Measurements from ENCODE around the gene NPTN. TPM values are rescaled to one million over a fixed set of nuclear protein-coding genes. Genes with fewer than 3 reads are reported as not detected.
A peak's percentile ranks its signal among the peaks of the same experiment; 100 is the strongest.
"Not testable (repeated sequence)": the region's sequence is repeated elsewhere in the genome, so short reads cannot be mapped to it uniquely, and the experiment has no call there.

NPTN gene
- total RNA-seq, 2 donors from 2014 or later: 59.5 to 66.1 TPM

DNA sequence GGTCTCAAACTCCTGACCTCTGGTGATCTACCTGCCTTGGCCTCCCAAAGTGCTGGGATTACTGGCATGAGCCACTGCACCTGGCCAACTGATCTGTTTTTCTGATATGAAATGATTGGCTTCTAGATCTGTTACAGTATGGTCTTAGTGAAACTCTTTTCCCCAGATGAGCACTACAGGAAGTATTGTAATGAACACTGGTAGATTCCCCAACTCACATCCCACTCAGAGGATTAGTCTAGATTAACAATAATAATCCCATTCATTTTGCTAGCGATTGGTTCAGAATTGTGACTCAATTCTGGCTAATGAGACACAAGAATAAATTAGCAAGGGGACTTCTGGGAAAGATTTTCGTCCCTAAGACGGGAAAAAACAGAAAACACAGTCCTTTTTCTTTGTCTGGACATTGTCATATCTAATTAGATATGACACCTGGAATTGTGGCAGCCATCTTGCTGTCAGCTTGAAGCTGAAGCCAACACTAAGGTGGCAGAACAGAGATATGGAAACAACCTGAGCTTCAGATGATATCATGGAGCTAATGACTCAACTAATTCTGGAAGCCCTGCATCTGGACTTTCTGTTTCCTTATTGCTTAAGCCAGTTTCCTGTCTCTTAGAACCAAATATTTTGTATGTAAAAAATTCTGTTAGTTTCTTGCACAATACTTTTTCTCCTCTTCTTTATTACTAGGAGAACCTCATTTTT lies 17.4 kb upstream of the NPTN start:
- ATAC-seq (replicated peaks): peak; percentile 94
- Mint-ChIP-seq H3K4me3 (peak overlapping the region; percentile 51), H3K9me3 (peaks cover 3% of the 10 kb centered on the region), H3K4me1 (peaks cover 13% of the 10 kb centered on the region), H3K36me3 (ENCODE audit: low read depth) (no peaks in the 10 kb centered on the region), H3K27me3 (peaks cover 45% of the 10 kb centered on the region), H3K27ac (peak overlapping the region; percentile 90)

DNA sequence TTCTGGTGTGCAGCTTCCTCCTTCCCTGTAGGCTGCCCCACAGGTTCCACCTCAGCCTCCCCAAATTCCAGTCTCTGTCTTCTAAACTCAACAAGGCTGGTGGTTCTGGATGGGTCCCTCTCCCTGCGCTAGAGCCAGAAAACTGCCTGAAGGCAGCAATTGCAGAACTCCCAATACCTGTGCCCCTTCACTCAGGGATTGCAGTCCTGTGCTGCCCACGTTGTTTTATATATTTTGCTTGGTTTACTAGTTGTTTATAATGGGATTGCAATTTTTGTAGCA lies 14.8 kb upstream of the NPTN start:
- Mint-ChIP-seq H3K27me3 (peaks cover 35% of the 10 kb centered on the region), H3K27ac (no peak overlapping the region), H3K4me1 (peaks cover 13% of the 10 kb centered on the region), H3K36me3 (ENCODE audit: low read depth) (no peaks in the 10 kb centered on the region), H3K9me3 (peaks cover 3% of the 10 kb centered on the region), H3K4me3 (no peak overlapping the region)
- no peak for ATAC-seq (replicated peaks)

DNA sequence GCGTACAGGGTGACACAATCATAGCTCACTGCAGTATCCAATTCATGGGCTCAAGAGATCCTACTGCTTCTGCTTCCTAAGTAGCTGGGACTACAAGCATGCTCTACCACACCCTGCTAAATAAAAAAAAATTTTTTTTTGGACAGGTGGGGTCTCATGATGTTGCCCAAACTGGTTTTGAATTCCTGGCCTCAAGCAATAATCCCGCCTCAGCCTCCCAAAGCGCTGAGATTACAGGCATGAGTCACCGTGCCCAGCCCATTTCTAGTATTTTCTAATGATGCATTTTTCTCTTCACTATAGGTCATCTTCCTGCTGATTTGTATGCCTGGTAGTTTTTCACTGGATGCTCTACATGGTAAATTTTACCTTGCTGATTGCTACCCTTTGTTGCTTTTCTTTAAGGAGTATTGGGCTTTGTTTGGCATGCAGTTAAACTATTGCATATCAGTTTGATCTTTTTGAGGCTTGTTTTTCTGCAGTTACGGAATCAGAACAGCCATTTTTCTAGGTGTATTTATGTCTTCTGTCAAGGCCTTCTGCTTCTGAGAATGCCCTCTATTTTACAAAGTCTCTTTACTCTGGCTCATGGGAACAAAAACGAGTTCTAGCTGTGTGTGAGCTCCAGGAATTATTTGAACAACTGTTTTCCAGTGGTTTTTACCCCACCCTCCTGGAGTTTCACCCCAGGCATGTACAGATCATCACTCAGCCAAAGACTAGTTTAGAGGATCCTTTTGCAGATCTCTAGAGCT lies 14.2 kb upstream of the NPTN start:
- no peak overlapping the region for H3K27ac Mint-ChIP-seq
- H3K9me3 Mint-ChIP-seq: peaks cover 3% of the 10 kb centered on the region
- H3K4me3 Mint-ChIP-seq: no peak overlapping the region
- H3K4me1 Mint-ChIP-seq: peaks cover 13% of the 10 kb centered on the region
- H3K36me3 Mint-ChIP-seq (ENCODE audit: low read depth): no peaks in the 10 kb centered on the region
- peaks cover 33% of the 10 kb centered on the region for H3K27me3 Mint-ChIP-seq
- ATAC-seq (replicated peaks): no peak

DNA sequence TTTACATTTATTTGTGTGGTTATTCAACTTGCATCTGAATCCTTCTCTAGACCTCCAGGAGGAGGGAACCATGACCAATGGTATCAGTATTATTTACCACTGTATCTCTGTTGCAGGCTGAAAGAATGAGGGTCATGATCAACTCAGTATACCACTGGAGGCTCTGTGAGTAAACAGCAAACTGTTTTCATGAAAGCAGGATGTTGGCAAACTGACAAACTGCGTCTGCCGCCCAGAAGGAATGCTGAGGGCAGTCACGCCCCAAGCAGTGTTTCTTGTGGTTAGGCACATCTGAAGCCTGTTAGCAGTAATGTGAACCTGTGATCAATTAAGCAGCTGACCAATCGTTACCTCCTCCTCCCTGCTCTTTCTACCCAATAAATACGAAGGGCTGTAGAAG lies 6.3 kb upstream of the NPTN start:
- not testable (repeated sequence) for H3K27ac Mint-ChIP-seq, H3K4me1 Mint-ChIP-seq
- peaks cover 19% of the 10 kb centered on the region for H3K27me3 Mint-ChIP-seq

DNA sequence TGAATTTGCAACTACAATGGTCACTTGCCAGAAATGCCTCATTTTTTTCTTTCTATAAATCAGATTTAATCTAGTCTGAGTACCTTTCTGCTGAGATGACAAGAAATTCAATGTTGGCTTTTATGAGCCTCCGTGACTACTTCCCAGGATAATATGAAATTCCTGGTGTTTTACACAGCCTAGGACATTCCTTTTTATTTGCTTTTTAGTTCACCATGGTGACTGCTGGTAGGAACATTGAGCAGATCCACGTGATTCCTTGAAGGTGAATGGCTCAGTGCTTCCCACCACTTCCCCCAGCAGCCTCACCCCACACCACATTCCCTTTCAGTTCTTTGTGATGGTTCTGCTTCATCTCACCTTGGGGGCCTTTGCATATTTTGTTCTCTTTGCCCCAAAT lies 4.3 kb upstream of the NPTN start:
- no peak for ATAC-seq (replicated peaks)
- Mint-ChIP-seq H3K27ac (no peak overlapping the region), H3K4me1 (peaks cover 13% of the 10 kb centered on the region), H3K36me3 (ENCODE audit: low read depth) (no peaks in the 10 kb centered on the region), H3K9me3 (no peaks in the 10 kb centered on the region), H3K4me3 (no peak overlapping the region), H3K27me3 (peaks cover 19% of the 10 kb centered on the region)

More for the DNA sequence above, 6.3 kb upstream of the NPTN start:
- not testable (repeated sequence) for H3K36me3 Mint-ChIP-seq (ENCODE audit: low read depth); H3K9me3 Mint-ChIP-seq; H3K4me3 Mint-ChIP-seq; ATAC-seq (replicated peaks)

DNA sequence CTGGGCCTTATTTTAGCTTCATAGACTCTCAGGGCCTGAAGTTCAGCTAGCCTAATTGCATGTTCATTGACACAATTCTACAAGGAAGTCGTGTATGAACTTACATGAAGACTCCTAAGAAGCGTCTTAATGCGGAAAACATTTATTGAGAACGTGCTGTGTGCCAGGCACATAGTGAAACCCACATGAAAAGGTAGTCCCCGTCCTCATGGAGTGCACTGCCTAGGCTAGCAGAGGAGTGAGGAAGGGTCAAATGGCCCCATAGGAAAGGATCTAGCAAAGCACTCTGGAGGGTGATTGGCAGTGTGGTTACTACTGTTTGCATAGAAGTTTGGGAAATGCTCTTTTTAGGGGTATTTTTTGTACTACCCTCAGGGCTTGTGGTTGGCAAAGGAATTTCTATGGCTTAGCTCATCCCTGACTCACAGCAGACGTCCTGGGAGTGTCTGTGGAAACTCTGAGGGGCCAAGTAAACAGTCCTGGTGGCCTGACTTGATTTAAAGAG lies 854 bp upstream of the NPTN start:
- H3K4me1 Mint-ChIP-seq: peaks cover 36% of the 10 kb centered on the region
- H3K36me3 Mint-ChIP-seq (ENCODE audit: low read depth): peaks cover 10% of the 10 kb centered on the region
- peak overlapping the region; percentile 91 for H3K27ac Mint-ChIP-seq
- no peaks in the 10 kb centered on the region for H3K9me3 Mint-ChIP-seq
- peaks cover 4% of the 10 kb centered on the region for H3K27me3 Mint-ChIP-seq
- no peak for ATAC-seq (replicated peaks)
- peak overlapping the region; percentile 93 for H3K4me3 Mint-ChIP-seq

DNA sequence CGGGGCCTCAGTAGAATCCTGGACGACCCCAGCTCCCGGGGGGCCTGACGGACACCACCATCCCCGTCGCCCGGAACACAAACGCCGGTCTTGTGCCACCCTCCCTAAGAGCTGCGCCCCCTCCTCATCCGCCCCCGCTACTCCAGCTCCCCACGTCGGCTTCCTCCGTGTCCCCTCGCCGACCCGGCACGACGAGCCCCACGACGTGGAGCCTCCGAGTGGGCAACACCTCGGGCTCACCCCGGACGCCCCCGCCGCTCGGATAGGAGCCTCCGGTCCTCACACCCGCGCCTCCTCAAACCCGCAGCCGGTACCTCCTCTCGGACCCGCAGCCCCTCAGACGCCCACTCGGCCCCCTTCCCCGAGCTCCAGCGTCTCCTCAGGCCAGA lies 525 bp downstream of the NPTN start:
- Mint-ChIP-seq H3K36me3 (ENCODE audit: low read depth) (peaks cover 10% of the 10 kb centered on the region), H3K27ac (peak overlapping the region; percentile 87), H3K9me3 (no peaks in the 10 kb centered on the region), H3K4me3 (peak overlapping the region; percentile 93), H3K27me3 (peaks cover 1% of the 10 kb centered on the region), H3K4me1 (peaks cover 44% of the 10 kb centered on the region)
- peak; percentile 0 for ATAC-seq (replicated peaks)

DNA sequence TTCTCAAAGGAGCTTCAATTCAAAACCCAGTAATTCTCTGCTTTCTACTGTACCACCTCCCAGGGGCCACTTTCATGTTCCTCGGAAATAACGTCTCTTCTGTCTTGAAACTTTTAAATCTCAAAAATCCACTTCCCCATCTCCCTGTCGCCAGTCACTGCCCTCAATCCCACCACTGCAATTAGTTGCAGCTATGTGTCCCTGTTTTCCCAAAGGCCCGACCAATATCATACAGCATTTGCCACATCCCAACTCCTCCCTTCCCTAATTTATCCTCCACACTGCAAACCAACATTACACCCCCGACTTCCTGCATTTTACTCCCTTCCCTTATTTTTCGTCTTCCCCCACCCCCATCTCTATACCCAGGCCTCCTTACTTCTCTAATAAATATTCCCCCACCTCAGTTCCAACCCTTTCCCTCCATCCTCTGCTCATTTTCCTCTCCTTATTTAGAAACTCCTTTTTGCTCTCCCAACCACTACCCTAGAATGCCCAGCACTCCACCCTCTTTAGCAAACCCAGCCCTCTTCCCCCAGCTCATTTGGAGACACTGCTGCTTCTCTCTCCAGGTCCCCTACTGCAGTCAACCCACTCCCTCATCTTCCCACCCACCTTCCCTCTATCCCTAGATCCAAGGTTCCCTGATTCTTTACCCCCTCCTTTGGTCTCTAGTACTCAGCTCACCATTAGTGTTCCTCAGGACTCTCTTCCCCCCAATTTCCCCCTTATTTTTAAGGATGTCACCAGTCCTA lies 1.1 kb downstream of the NPTN start:
- Mint-ChIP-seq H3K27me3 (no peaks in the 10 kb centered on the region), H3K4me1 (peaks cover 44% of the 10 kb centered on the region), H3K27ac (peak overlapping the region; percentile 87), H3K36me3 (ENCODE audit: low read depth) (peaks cover 10% of the 10 kb centered on the region), H3K4me3 (peak overlapping the region; percentile 93), H3K9me3 (no peaks in the 10 kb centered on the region)
- no peak for ATAC-seq (replicated peaks)

DNA sequence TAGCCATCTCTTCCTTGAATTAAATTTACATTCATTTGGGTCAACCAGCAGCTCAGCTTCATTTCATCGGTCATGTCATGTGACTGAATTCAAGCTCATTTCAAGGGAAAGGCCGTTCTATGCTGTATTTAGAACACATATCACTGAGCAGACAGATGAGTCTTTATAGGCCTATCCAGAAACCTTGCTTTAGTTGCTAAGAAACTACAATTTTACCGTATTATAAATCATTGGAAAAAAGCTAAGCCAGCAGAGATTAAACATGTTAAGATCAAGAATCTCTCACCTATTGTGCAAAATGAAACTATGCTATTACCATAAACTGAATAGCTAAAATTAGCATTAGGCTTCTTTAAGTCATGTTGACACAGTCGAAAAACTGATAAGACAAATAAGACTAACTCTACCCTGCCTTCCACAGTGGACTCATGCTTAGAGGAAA lies 2.2 kb downstream of the NPTN start:
- Mint-ChIP-seq H3K9me3 (no peaks in the 10 kb centered on the region), H3K4me1 (peaks cover 38% of the 10 kb centered on the region), H3K27me3 (no peaks in the 10 kb centered on the region), H3K4me3 (peak overlapping the region; percentile 93), H3K36me3 (ENCODE audit: low read depth) (peaks cover 10% of the 10 kb centered on the region), H3K27ac (peak overlapping the region; percentile 87)
- no peak for ATAC-seq (replicated peaks)

DNA sequence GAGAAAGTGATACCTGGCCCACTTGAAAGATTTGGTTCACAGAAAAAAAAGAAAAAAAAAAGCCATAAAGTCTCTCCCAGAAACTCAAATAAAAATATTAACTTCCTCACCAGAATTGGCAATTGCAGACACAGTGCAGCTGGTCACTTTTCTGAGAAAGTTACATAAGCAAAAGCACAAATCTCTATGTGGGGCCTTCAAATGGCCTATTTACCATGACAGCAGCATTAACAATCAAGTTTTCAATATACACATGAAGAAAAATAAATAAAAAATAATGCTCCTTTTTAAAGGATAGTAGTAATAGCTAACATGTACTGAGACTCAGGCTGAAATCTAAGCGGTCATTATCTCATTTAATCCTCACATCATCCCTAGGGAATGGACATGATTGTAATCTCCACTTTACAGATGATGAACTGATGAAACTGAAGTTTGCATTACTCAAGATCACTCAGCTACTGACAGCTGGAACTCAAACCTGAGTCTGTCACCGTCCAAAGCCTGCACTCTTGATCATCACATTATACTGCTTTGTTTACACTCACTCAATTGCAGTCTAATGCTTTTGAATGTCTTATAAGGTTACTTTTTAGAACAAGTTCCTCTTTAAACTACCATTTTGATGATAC lies 3.3 kb downstream of the NPTN start:
- H3K9me3 Mint-ChIP-seq: no peaks in the 10 kb centered on the region
- H3K4me3 Mint-ChIP-seq: peak overlapping the region; percentile 93
- no peak for ATAC-seq (replicated peaks)
- H3K36me3 Mint-ChIP-seq (ENCODE audit: low read depth): peaks cover 10% of the 10 kb centered on the region
- H3K27ac Mint-ChIP-seq: no peak overlapping the region
- H3K4me1 Mint-ChIP-seq: peaks cover 38% of the 10 kb centered on the region
- no peaks in the 10 kb centered on the region for H3K27me3 Mint-ChIP-seq

DNA sequence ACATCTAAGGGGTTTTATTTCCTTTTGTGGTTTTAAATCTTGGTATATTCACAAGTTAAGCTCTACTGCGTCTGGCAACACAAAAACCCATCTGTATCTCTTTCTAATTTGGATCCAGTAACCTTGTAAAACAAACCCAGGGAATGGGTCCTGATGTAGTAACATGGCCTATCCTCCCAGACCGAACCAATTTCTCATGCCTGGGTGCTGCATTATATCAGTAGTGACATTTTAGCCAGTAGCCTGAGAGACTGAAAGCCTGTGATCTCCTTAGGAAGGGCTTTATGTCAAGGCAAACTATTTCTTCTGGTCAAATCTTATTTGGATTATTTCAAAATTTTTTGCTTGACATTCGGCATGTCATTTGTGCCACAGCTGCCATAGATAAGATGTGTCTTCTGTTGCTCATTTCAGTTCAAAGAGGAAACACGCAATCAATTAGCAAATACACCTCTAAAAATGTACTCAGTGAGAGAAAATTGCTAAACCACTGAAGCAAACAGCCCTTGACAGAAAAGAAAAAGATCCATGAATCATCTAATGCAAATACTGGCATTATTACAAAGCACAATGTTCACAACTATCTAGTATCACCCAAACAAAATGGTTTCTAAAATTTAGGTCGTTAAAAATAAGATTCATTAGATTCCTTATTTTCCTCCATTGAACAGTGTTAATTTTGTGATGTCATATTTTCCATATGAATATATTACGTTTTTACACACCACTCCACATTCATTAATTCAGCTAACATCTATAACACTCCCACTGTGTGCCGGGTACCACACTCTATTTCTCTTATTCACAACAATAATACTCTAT lies 4.0 kb downstream of the NPTN start:
- ATAC-seq (replicated peaks): no peak
- Mint-ChIP-seq H3K27ac (peak overlapping the region; percentile 30), H3K36me3 (ENCODE audit: low read depth) (peaks cover 10% of the 10 kb centered on the region), H3K4me1 (peaks cover 37% of the 10 kb centered on the region), H3K27me3 (no peaks in the 10 kb centered on the region), H3K9me3 (no peaks in the 10 kb centered on the region), H3K4me3 (peak overlapping the region; percentile 93)

DNA sequence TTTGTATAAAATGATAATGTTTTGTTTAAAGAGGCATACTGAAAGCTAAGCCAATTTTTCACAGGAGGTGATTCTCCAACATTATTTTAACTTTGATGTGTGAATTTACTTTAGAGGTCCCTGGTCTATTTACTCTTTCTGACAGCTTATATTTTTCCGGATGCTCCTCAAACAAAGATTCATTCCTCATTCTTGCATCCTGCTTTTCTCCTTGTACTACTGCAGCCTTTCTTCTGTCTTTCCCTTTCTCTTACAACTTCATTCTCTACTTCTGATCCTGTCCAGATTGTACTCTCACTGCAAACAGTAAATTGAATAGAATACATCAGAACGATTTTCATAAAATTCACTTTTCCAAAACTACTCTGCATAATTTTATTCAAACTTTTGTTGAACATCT lies 5.1 kb downstream of the NPTN start:
- peaks cover 10% of the 10 kb centered on the region for H3K36me3 Mint-ChIP-seq (ENCODE audit: low read depth)
- no peak overlapping the region for H3K27ac Mint-ChIP-seq
- no peaks in the 10 kb centered on the region for H3K27me3 Mint-ChIP-seq
- no peak overlapping the region for H3K4me3 Mint-ChIP-seq
- no peaks in the 10 kb centered on the region for H3K9me3 Mint-ChIP-seq
- H3K4me1 Mint-ChIP-seq: peaks cover 36% of the 10 kb centered on the region
- no peak for ATAC-seq (replicated peaks)

DNA sequence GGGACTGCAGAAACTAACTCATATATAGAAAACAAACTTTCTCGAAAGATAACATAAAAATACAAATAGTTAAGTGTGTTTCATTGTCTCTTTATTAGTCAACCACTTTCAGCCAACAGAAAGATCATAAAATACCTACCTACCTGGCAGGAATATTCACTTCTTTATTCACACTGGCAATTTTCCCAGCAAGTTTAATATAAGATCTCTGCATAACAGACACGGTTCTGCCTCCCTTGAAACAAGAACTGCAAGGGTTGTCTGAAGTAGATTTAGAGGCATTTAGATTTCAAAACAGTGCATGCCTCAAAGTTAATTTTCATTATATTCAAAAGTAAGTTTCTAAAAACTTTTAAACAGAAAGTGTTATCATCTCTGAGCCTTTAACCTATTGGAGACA lies 7.1 kb downstream of the NPTN start:
- no peaks in the 10 kb centered on the region for H3K36me3 Mint-ChIP-seq (ENCODE audit: low read depth)
- no peaks in the 10 kb centered on the region for H3K9me3 Mint-ChIP-seq
- no peak overlapping the region for H3K4me3 Mint-ChIP-seq
- H3K27me3 Mint-ChIP-seq: no peaks in the 10 kb centered on the region
- H3K27ac Mint-ChIP-seq: no peak overlapping the region
- peaks cover 33% of the 10 kb centered on the region for H3K4me1 Mint-ChIP-seq
- no peak for ATAC-seq (replicated peaks)

DNA sequence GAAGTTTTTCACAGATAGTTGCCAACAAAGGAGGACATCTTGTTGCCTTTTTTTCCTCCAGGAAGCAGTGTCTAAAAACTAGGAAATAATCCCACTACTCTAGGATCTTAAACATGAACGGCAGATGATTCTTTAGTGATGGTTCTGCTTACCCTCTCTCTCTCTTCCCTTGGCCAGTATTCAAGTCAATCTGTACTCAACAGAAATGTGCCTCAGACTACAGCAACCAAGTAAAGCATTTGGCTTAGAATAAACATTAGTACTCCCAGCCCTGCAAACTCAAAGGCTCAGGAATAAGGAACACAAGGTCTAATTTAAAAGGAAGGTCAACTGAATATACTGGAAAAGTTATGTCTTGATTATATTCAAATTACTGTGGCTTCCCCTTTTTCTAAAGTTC lies 8.7 kb downstream of the NPTN start:
- Mint-ChIP-seq H3K27me3 (no peaks in the 10 kb centered on the region), H3K4me1 (peaks cover 33% of the 10 kb centered on the region), H3K4me3 (no peak overlapping the region), H3K27ac (no peak overlapping the region), H3K36me3 (ENCODE audit: low read depth) (no peaks in the 10 kb centered on the region), H3K9me3 (no peaks in the 10 kb centered on the region)
- no peak for ATAC-seq (replicated peaks)

Data from activated T-helper 17 cell treated with anti-CD3 and anti-CD28 coated beads, Interleukin-2, amount 50 U/mL, for 72 hours (primary cell).